GM18499 (cell line): ENCODE data around the gene IRX6.

ENCODE experiments used
- ATAC-seq: cut with Tn5 transposase; IDR thresholded peaks from one replicate; pipeline ENCODE4 v1.9.1; 2021; ENCODE audit warnings: moderate number of reproducible peaks; ENCODE audit not compliant: insufficient read depth, unreplicated experiment

The IRX6 gene

GRCh38 chr16:55323637-55324271, at the start of gene IRX6:
TSS of gene IRX6 (plus strand) at chr16:55324203. CDS start at chr16:55325092, 889 bp downstream.
- no peak for ATAC-seq

- no peak for ATAC-seq
These were observed 49.6 kb upstream of the IRX6 start for GRCh38 chr16:55274391-55274790.

GRCh38 chr16:55275167-55275566, 48.8 kb upstream of the IRX6 start:
- ATAC-seq, result no peak

GRCh38 chr16:55275869-55276268, 48.1 kb upstream of the IRX6 start:
- ATAC-seq, result no peak

- ATAC-seq, result no peak
These were observed 46.5 kb upstream of the IRX6 start for GRCh38 chr16:55277536-55277935.

- ATAC-seq, result no peak
These were observed 44.4 kb upstream of the IRX6 start for GRCh38 chr16:55279598-55279997.

- no peak for ATAC-seq
These were observed 43.4 kb upstream of the IRX6 start for GRCh38 chr16:55280587-55280986.

GRCh38 chr16:55282441-55282840, 41.6 kb upstream of the IRX6 start:
- no peak for ATAC-seq

GRCh38 chr16:55283812-55284717, 39.9 kb upstream of the IRX6 start:
- no peak for ATAC-seq

- no peak for ATAC-seq
These were observed 39.3 kb upstream of the IRX6 start for GRCh38 chr16:55284718-55285099.

GRCh38 chr16:55285586-55285985, 38.4 kb upstream of the IRX6 start:
- no peak for ATAC-seq

GRCh38 chr16:55289353-55289752, 34.6 kb upstream of the IRX6 start:
- ATAC-seq, result no peak

GRCh38 chr16:55291847-55292246, 32.2 kb upstream of the IRX6 start:
- ATAC-seq, result no peak

- no peak for ATAC-seq
These were observed 31.5 kb upstream of the IRX6 start for GRCh38 chr16:55292491-55292890.

GRCh38 chr16:55294129-55294528, 29.9 kb upstream of the IRX6 start:
- ATAC-seq, result no peak

GRCh38 chr16:55294931-55295342, 29.1 kb upstream of the IRX6 start:
- ATAC-seq, result no peak

GRCh38 chr16:55297062-55297909, 26.7 kb upstream of the IRX6 start:
- no peak for ATAC-seq

- no peak for ATAC-seq
These were observed 26.0 kb upstream of the IRX6 start for GRCh38 chr16:55297910-55298479.

- ATAC-seq, result no peak
These were observed 22.5 kb upstream of the IRX6 start for GRCh38 chr16:55301385-55302008.

- ATAC-seq, result no peak
These were observed 21.4 kb upstream of the IRX6 start for GRCh38 chr16:55302635-55303034.
